Thyroid gland (tissue), 4 donors: Measurements from ENCODE around the gene ABHD12.

ENCODE experiments used
- CTCF ChIP-seq, 6 experiments: fragments of 200-600 bp in 3 of 6; fragments of 450-650 bp in 3 of 6; sonication (generic) in 3 of 6; IDR thresholded peaks; one replicate each; pipeline ENCODE4 v1.5.1; 2016 to 2019; ENCODE audit warnings: antibody characterized with exemption in 6 of 6, mild to moderate bottlenecking in 2 of 6, inconsistent platforms in 1 of 6, moderate library complexity in 1 of 6
- POLR2A ChIP-seq, 2 donors: fragments of 450-650 bp; IDR thresholded peaks; one replicate each; pipeline ENCODE4 v1.6.1; 2017; ENCODE audit warnings: antibody characterized with exemption in 2 of 2, mild to moderate bottlenecking in 2 of 2, moderate library complexity in 1 of 2

- TF ChIP-seq CTCF (IDR thresholded peaks at IDR 0.05) (no peak), POLR2A (IDR thresholded peaks at IDR 0.05) (no peak)
Observed at GRCh38 chr20:25279403-25279802, 111.2 kb downstream of the ABHD12 start.
